Esophagus muscularis mucosa (tissue), 4 donors: ENCODE data around the gene KRT78. TPM values are rescaled to one million over a fixed set of nuclear protein-coding genes. Genes with fewer than 3 reads are reported as not detected.

Experiments
- DNase-seq: peaks from one replicate; pipeline ENCODE4 v3.0.0-alpha.2; 2017; ENCODE audit errors: extremely low spot score
- H3K27ac ChIP-seq, 4 donors: fragments of 200-600 bp; sonication (generic); replicated peaks in 1 of 4; 1 replicate in 3 of 4; 2 replicates in 1 of 4; pipeline ENCODE4 v1.5.1; 2016 to 2019; ENCODE audit warnings: mild to moderate bottlenecking in 1 of 4
- H3K27me3 ChIP-seq, 4 donors: fragments of 200-600 bp; sonication (generic); one replicate each; pipeline versions ENCODE4 v1.5.1 to v1.6.0; 2016 to 2019
- H3K36me3 ChIP-seq, 4 donors: fragments of 200-600 bp; sonication (generic); one replicate each; pipeline ENCODE4 v1.5.1; 2016 to 2019
- H3K4me1 ChIP-seq, 4 donors: fragments of 200-600 bp; sonication (generic); one replicate each; pipeline ENCODE4 v1.5.1; 2016 to 2019
- H3K4me3 ChIP-seq, 4 donors: fragments of 200-600 bp; sonication (generic); 1 replicate in 2 of 4; 2 replicates in 2 of 4; pipeline ENCODE4 v1.5.1; 2016 to 2019; ENCODE audit warnings: mild to moderate bottlenecking in 4 of 4, moderate library complexity in 1 of 4
- H3K9me3 ChIP-seq, 4 donors: fragments of 200-600 bp; sonication (generic); 1 replicate in 3 of 4; 2 replicates in 1 of 4; pipeline ENCODE4 v1.5.1; 2016 to 2019
- EP300 ChIP-seq: sonication (generic); formaldehyde crosslinking; IDR thresholded peaks from one replicate; pipeline ENCODE4 v1.6.1; 2017; ENCODE audit warnings: antibody characterized with exemption
- POLR2A ChIP-seq: fragments of 450-650 bp; IDR thresholded peaks from one replicate; pipeline ENCODE4 v1.6.1; 2017; ENCODE audit warnings: antibody characterized with exemption, moderate library complexity, mild to moderate bottlenecking, low read depth
- POLR2AphosphoS5 ChIP-seq, 2 donors: sonication (generic); formaldehyde crosslinking; IDR thresholded peaks; one replicate each; pipeline ENCODE4 v1.6.1; 2017; ENCODE audit warnings: antibody characterized with exemption in 2 of 2
- WGBS: methylation state at CpG from one replicate; pipeline ENCODE4 v1.1.5; 2018; 5-methylcytosine and 5-hydroxymethylcytosine counted together
- intact Hi-C: fragments of 100-400 bp; cut with DNase I; formaldehyde crosslinking; loops from one replicate; pipeline ENCODE4 v1.15.1; 2023
- total RNA-seq, 4 donors: library from RNA; depleted of rRNA; stranded (reverse); fragments of >200 nt; gene quantifications; one replicate each; pipeline versions ENCODE4 v1.1.0 to v1.2.1, GENCODE V29; 2016
- TF ChIP-seq, protein P1 (sequence below), 3 experiments: fragments of 200-600 bp in 2 of 3; fragments of 450-650 bp in 1 of 3; sonication (generic) in 2 of 3; IDR thresholded peaks; one replicate each; pipeline ENCODE4 v1.5.1; 2017 to 2019; ENCODE audit warnings: antibody characterized with exemption in 3 of 3, mild to moderate bottlenecking in 2 of 3, moderate library complexity in 1 of 3

KRT78 gene
- total RNA-seq, 4 donors from 2014 or later = 0.33 to 2.1 (median 0.75) TPM; not detected in 1

DNA sequence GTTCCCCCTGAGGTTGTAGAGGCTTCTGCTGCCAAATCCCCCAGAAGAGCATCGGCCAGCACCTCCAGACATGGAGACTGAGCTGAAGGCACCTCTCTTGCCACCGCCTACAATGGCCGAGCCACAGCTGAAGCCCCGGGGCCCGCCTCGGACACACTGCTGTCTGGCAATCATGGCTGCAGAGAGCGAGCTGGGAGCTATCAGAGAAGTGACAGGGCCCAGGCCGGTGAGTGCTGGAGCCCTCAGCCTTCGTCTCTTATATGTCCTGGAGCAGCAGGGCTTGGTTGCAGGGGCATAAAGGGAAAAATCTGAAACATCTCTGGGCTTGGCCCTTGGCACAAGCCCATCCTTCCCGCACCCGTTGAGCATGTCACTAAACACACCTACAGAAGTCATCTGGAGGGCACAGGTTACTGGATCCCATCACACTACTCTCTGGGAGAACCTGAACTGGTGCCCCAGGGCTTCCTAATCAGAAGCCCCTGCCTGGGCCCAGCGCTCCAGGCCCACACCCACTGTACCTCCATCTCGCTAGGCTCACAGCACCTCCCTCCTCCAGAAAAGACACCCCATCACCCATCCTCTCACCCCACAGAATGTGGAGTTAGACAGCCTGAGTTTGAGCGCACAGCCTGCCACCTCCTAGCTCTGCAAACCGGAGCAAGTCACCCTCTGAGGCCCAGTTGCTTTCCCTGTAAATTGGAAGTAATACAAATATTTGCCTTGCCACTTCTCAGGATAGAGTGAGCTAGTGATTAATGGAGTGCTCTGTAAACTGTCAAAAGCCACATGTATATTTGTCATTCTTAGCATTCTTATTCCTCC lies 34.7 kb downstream of the KRT78 start, which contains the start of gene KRT4:
TSS of gene KRT4 (minus strand) at position 232 of the 825 bp plus-strand sequence. CDS start at position 174, 58 bp downstream.
- no peaks in the 10 kb centered on the region for H3K36me3 ChIP-seq

GRCh38 chr12:52813203-52813819 lies 35.5 kb downstream of the KRT78 start:
- DNase-seq = no peak
- Histone ChIP-seq H3K9me3 (no peaks in the 10 kb centered on the region), H3K4me3 (no peak overlapping the region), H3K36me3 (no peaks in the 10 kb centered on the region), H3K27ac (no peak overlapping the region), H3K4me1 (peaks cover 0 to 14% (median 7%) of the 10 kb centered on the region in 4 donors), H3K27me3 (peaks cover 0 to 11% (median 0%) of the 10 kb centered on the region in 4 donors)
- TF ChIP-seq EP300 (no peak), POLR2AphosphoS5 (IDR thresholded peaks at IDR 0.05) (no peak), POLR2A (no peak)
- TF ChIP-seq, protein P1, sequence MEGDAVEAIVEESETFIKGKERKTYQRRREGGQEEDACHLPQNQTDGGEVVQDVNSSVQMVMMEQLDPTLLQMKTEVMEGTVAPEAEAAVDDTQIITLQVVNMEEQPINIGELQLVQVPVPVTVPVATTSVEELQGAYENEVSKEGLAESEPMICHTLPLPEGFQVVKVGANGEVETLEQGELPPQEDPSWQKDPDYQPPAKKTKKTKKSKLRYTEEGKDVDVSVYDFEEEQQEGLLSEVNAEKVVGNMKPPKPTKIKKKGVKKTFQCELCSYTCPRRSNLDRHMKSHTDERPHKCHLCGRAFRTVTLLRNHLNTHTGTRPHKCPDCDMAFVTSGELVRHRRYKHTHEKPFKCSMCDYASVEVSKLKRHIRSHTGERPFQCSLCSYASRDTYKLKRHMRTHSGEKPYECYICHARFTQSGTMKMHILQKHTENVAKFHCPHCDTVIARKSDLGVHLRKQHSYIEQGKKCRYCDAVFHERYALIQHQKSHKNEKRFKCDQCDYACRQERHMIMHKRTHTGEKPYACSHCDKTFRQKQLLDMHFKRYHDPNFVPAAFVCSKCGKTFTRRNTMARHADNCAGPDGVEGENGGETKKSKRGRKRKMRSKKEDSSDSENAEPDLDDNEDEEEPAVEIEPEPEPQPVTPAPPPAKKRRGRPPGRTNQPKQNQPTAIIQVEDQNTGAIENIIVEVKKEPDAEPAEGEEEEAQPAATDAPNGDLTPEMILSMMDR (IDR thresholded peaks at IDR 0.05) = no peak
- 93% methylated on average over 10 of the region's 10 CpGs for WGBS
- intact Hi-C loops = no loop called here

More for the DNA sequence above, 34.7 kb downstream of the KRT78 start, which contains the start of gene KRT4:
- Histone ChIP-seq H3K27ac (no peak within 1 kb of the TSS), H3K4me3 (no peak within 1 kb of the TSS), H3K27me3 (peaks cover 0 to 11% (median 0%) of the 10 kb centered on the region in 4 donors), H3K4me1 (peaks cover 0 to 14% (median 7%) of the 10 kb centered on the region in 4 donors), H3K9me3 (no peaks in the 10 kb centered on the region)
- TF ChIP-seq, protein P1 (IDR thresholded peaks at IDR 0.05) = no peak
- no peak for TF ChIP-seq POLR2A
- no peak for TF ChIP-seq EP300
- no peak for TF ChIP-seq POLR2AphosphoS5 (IDR thresholded peaks at IDR 0.05)
- intact Hi-C loops = no loop called here
- no peak for DNase-seq
- 79% methylated on average over 15 of the region's 15 CpGs for WGBS

DNA sequence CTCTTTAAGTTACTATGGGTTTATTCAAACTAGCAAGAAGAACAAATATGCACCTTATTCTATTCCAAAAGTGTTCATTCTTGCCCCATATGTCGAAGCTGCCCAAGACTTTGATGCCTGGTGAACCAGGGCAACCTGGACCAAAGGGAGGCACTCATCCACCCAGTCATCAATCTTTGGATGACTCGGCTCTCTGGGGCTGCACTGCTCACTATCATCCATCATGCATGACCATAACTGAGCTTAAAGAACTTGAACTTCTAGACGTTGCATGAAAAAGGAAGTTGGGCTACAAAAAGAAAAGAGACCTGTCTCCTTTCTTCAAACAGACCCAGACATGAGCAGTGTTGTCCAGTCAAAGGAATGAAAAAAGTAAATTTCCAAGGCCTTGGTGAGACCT lies 36.0 kb downstream of the KRT78 start:
- 58% methylated on average over 3 of the region's 3 CpGs for WGBS
- no peak for DNase-seq

GRCh38 chr12:52812073-52812400 lies 36.8 kb downstream of the KRT78 start:
- Histone ChIP-seq H3K27me3 (peaks cover 0 to 14% (median 0%) of the 10 kb centered on the region in 4 donors), H3K9me3 (no peaks in the 10 kb centered on the region), H3K4me1 (peaks cover 0 to 14% (median 7%) of the 10 kb centered on the region in 4 donors), H3K4me3 (no peak overlapping the region), H3K27ac (no peak overlapping the region), H3K36me3 (no peaks in the 10 kb centered on the region)
- TF ChIP-seq, protein P1 (IDR thresholded peaks at IDR 0.05) = no peak
- TF ChIP-seq POLR2AphosphoS5 (IDR thresholded peaks at IDR 0.05) = no peak
- no peak for TF ChIP-seq POLR2A
- TF ChIP-seq EP300 = no peak
- intact Hi-C loops = no loop called here
- DNase-seq = no peak
- WGBS = 66% methylated on average over 4 of the region's 4 CpGs

More for the DNA sequence above, 36.0 kb downstream of the KRT78 start:
- Histone ChIP-seq H3K27ac (no peak overlapping the region), H3K27me3 (peaks cover 0 to 15% (median 0%) of the 10 kb centered on the region in 4 donors), H3K36me3 (no peaks in the 10 kb centered on the region), H3K9me3 (no peaks in the 10 kb centered on the region), H3K4me3 (no peak overlapping the region), H3K4me1 (peaks cover 0 to 14% (median 7%) of the 10 kb centered on the region in 4 donors)
- intact Hi-C loops = no loop called here
- TF ChIP-seq POLR2AphosphoS5 (IDR thresholded peaks at IDR 0.05) (no peak), POLR2A (no peak), EP300 (no peak)
- TF ChIP-seq, protein P1 (IDR thresholded peaks at IDR 0.05) = no peak
